HG03571 (cell line): Measurements from ENCODE around the gene ADGRB2.
"Not testable (repeated sequence)": the region's sequence is repeated elsewhere in the genome, so short reads cannot be mapped to it uniquely, and the experiment has no call there.

Experiments
- ATAC-seq: cut with Tn5 transposase; IDR thresholded peaks from one replicate; pipeline ENCODE4 v1.9.1; 2021; ENCODE audit not compliant: unreplicated experiment

The ADGRB2 gene

DNA sequence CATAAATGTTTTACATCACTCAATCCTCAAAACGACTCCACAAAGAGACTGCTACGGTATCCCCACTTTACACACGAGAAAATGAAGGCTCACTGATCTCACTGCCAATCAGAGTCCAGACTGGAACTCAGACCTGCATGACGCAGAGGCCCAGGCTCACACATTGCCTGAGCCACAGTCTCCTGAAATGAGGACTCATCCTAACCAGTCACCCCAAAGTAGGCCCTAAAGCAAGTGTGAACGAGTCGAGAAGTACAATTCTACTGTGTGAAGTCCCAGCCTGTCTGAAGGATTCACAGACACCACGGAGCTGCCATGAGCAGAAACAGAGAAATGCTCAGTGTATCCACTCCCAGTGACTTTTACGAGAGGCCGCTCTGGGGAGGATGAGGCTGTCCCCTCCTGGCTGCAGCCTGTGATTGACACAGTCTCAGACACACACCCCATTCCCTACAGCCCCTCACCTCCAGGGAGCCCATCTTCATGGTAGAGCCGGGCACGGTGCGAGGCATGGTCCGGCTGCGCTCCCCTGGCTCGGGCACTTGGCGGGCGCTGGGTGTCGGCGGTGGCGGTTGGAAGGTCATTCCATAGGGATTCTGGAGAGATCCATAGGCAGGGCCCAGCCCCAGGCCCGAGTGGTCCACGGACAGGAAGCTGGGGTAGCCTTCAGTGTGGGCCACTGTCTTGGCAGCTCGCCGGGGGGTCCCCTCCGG lies 33.6 kb downstream of the ADGRB2 start:
- no peak for ATAC-seq

DNA sequence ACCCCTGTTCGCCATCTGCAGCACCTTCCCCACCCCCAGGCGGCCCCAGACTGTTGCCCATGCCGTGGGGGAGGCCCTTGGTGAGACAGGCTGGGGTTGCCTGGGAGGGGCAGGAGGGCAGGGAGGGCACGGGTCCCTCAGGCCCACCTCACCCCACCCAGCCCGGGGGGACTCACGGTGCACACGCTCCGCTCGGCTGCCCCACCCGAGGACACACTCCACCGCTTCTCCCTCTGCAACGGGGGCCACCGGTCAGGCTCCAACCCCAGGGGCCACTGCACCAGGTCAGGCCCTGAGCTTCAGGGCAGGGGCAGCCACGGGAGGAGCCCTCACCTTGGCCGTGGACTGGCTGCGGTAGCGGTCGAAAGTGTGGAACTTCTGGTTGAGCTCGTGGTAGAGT lies 36.3 kb downstream of the ADGRB2 start:
- ATAC-seq: no peak

DNA sequence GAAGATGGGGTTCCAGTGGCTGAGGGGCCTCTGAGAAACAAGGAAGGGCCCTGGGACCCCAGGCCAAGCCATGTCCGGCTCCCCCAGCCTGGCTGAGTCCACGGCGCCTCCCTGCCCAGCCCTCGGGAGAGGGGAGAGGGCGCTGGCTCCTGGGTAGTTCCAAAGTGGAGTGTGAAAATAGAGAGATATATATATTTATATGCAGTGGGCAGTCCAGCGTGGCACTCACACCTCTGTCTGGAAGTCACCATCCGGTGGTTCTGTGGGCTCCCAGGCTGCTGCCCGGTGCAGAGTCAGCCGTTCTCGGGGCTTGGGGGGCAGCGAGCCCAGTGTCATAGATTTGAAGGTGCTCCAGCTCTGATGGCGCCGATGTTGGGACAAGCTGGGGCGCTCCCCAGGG lies 36.9 kb downstream of the ADGRB2 start:
- no peak for ATAC-seq

DNA sequence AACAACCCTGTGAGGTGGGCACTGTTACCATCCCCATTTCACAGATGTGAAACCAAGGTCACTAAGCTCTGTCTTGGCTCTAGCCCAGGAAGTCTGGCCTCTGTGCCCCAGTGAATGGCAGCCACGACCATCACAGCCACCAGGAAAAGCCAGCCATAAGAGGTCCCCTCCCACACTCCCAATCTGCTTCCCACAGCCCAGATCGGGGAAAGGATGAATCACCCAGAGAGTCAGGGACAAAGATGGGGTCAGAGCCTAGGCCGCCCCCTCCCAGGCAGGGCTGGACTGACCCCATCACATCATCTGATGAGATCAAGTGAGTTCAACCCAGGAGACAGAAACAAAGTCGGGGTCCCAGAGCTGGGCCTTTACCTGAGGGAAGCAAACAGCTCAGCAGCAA lies 37.4 kb downstream of the ADGRB2 start:
- no peak for ATAC-seq

- ATAC-seq: no peak
These were observed 38.2 kb downstream of the ADGRB2 start for GRCh38 chr1:31725777-31726535.

- ATAC-seq: no peak
These were observed 39.0 kb downstream of the ADGRB2 start for GRCh38 chr1:31725134-31725533.

- no peak for ATAC-seq
These were observed 40.2 kb downstream of the ADGRB2 start for GRCh38 chr1:31723828-31724359.

- ATAC-seq: no peak
These were observed 45.7 kb downstream of the ADGRB2 start for GRCh38 chr1:31718327-31718897.

GRCh38 chr1:31717341-31717740 lies 46.8 kb downstream of the ADGRB2 start:
- ATAC-seq: no peak

DNA sequence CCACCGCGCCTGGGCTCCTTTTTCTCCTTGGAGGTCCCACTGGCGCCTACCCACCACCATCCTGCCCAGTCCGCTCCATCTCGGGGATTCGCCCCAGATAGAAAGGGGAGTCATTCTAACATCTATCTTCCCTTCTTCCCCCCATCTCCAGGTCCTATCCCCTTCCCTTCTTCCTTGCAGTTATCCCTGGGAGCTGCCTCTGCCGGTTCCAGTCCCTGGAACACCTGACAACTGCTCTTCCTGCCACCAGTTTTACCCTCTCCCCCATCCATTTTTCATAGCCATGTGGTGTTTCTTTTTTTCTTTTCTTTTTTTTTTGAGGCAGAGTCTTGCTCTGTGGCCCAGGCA lies 48.3 kb downstream of the ADGRB2 start:
- no peak for ATAC-seq

GRCh38 chr1:31715087-31715872 lies 48.9 kb downstream of the ADGRB2 start:
- ATAC-seq: no peak

DNA sequence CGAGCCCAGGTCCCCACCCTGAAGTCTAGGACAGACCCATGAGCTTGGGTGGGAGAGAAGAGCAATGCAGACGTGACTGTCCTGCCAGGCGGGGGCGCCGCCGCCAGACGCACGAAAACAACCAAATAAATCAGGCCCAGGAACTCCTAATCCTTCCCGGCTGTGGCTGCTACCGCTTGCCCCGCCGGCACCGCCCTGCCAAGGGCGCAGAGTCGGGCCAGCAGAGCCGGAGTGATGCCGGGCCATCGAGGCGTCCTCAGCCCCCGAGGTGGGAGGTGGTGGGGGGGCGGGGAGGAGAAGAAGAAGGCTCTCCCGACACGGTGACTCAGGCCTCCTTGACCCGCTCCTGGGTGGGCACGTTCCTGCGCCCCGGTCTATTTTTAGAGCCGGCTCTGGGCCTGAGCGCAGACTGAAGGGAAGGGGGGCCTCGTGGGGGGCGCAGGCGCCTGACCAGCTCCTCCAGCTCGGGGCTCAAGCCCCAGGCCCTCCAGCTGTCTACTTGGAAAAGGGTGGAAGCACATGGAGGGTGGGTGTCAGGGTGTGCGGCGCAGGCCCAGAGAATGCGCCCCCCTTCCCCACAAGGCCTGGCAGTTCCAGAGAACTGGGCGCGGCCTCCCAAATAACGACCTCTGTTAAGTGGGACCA lies 49.6 kb downstream of the ADGRB2 start:
- ATAC-seq: no peak

- ATAC-seq: no peak
These were observed 51.5 kb downstream of the ADGRB2 start for GRCh38 chr1:31712630-31713029.

DNA sequence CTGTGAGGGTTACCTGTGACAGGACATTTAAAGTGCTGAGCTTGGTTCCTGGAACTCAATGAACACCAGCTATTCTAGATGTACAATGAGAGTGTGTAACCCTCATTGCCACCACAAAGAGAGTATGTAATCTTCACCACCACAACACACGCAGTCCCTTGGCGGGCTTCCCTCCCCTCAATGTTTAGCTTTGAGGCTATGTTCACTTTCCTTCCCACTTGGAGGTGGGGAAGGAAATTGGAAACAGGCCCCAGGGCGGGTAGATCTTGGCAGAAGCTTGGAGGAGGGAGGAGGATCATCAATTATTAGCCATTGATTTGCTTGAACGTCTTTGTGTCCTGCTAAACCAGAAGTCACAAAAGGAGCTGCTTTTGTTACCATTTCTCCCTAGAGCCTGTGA lies 52.1 kb downstream of the ADGRB2 start:
- ATAC-seq: no peak

DNA sequence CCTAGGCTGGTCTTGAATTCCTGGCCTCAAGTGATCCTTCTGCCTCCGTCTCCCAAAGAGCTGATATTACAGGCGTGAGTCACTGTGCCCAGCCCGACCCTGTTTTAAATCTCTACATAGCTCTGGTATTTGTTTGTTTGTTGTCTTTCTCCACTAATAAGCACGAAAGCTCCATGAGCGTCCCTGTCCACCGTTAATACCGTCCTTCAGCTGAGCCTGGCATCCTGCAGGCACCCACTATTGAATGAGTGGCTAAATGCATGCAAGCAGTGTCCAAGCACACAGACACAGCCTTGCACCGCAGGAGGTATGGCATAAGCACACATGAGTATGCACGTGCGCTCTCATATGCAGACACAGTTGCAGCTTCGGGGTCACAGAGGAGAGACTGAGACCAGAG lies 55.8 kb downstream of the ADGRB2 start:
- ATAC-seq: no peak

- ATAC-seq: no peak
These were observed 56.4 kb downstream of the ADGRB2 start for GRCh38 chr1:31707711-31708110.

DNA sequence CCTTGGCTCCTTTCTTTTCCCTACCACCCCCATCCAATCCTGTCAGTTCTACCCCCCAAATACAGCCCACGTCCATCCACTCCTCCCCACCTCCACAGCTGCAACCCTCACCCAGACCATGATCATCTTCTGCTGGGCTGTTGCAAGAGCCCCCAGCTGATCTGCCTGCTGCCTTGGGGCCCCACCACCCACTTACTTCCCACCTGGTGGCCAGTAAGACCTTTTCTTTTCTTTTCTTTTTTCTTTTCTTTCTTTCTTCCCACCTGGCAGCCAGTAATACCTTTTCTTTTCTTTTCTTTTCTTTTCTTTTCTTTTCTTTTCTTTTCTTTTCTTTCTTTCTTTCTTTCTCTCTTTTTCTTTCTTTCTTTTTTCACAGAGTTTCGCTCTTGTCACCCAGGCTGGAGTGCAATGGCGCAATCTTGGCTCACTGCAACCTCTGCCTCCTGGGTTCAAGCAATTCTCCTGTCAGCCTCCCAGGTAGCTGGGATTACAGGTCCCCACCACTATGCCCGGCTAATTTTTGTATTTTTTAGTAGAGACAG lies 57.0 kb downstream of the ADGRB2 start:
- ATAC-seq: not testable (repeated sequence)

- ATAC-seq: no peak
These were observed 57.6 kb downstream of the ADGRB2 start for GRCh38 chr1:31706384-31707058.

GRCh38 chr1:31705080-31705866 lies 58.9 kb downstream of the ADGRB2 start:
- ATAC-seq: no peak
